ENCODE measurements around the gene HS6ST2.

Gene HS6ST2

DNA sequence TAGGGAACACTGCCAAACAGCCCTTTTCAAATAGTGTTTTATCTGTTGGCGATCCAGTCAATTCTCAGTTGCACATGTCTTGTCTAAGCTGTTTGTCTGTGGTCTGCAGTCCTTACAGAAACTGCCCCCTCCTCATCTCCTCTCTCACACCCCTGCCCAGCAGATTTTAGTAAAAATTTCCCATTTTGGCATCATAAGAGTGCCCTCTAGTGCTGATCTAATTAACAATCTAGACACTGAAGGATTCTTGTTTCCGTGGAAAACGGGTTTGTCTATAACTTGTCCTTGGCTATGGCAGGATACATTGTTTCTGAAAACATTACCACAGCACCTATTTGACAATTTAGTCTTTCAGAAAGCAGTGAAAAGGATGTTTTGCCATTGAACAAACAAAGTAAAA is 242.4 kb downstream of the HS6ST2 start:
- H3F3A ChIP-seq (ENCODE audit: insufficient read depth, low read length), result no peaks in the 10 kb centered on the region
- no peaks in the 10 kb centered on the region for H3K27me3 ChIP-seq (replicated peaks; ENCODE audit: insufficient read depth, low read length)
- H2AFZ ChIP-seq (ENCODE audit: low read length), result no peak overlapping the region
- no peaks in the 10 kb centered on the region for H4K20me1 ChIP-seq (ENCODE audit: insufficient read depth, low read length)
- DNase-seq, result no peak
- H3K9me2 ChIP-seq (replicated peaks; ENCODE audit: insufficient read depth, low read length), result no peaks in the 10 kb centered on the region
- H3K27ac ChIP-seq (ENCODE audit: low read length), result no peak overlapping the region
- no peak overlapping the region for H3K4me3 ChIP-seq (ENCODE audit: low read length)
- no peak for TF ChIP-seq EZH2 (optimal IDR thresholded peaks at IDR 0.05; ENCODE audit: low read depth, low read length)
- TF ChIP-seq, protein P1, sequence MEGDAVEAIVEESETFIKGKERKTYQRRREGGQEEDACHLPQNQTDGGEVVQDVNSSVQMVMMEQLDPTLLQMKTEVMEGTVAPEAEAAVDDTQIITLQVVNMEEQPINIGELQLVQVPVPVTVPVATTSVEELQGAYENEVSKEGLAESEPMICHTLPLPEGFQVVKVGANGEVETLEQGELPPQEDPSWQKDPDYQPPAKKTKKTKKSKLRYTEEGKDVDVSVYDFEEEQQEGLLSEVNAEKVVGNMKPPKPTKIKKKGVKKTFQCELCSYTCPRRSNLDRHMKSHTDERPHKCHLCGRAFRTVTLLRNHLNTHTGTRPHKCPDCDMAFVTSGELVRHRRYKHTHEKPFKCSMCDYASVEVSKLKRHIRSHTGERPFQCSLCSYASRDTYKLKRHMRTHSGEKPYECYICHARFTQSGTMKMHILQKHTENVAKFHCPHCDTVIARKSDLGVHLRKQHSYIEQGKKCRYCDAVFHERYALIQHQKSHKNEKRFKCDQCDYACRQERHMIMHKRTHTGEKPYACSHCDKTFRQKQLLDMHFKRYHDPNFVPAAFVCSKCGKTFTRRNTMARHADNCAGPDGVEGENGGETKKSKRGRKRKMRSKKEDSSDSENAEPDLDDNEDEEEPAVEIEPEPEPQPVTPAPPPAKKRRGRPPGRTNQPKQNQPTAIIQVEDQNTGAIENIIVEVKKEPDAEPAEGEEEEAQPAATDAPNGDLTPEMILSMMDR (IDR thresholded peaks at IDR 0.05; ENCODE audit: low read length), result peak; percentile 40
- H3K4me1 ChIP-seq (ENCODE audit: low read length), result peaks cover 4% of the 10 kb centered on the region
- no peaks in the 10 kb centered on the region for H3K9me3 ChIP-seq (replicated peaks; ENCODE audit: insufficient read depth, low read length)
- no peak overlapping the region for H3K4me2 ChIP-seq (ENCODE audit: low read depth, low read length)
- H3K9ac ChIP-seq (ENCODE audit: low read length), result no peak overlapping the region
- no peaks in the 10 kb centered on the region for H3K79me2 ChIP-seq (ENCODE audit: low read length)
- no peaks in the 10 kb centered on the region for H3K36me3 ChIP-seq (replicated peaks; ENCODE audit: insufficient read depth, low read length)

DNA sequence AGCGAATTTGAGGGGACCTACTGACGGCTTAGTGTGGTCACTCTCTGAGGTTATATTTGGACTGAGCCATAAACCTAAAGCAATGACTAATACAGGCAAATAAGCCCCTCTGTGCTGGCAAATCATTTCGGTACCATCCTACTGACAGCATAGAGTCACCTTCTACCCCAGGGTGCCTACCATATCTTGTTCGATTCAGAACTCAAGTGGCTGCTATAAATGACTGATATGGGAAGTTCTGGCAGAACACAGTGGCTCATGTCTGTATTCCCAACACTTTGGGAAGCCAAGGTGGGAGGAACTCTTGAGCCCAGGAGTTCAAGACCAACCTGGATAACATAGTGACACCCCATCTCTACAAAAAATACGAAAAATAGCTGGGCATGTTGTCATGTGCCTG is 243.5 kb downstream of the HS6ST2 start:
- no peak overlapping the region for H3K4me2 ChIP-seq (ENCODE audit: low read depth, low read length)
- no peak overlapping the region for H3K9ac ChIP-seq (ENCODE audit: low read length)
- H3F3A ChIP-seq (ENCODE audit: insufficient read depth, low read length), result no peaks in the 10 kb centered on the region
- H3K36me3 ChIP-seq (replicated peaks; ENCODE audit: insufficient read depth, low read length), result no peaks in the 10 kb centered on the region
- H2AFZ ChIP-seq (ENCODE audit: low read length), result no peak overlapping the region
- no peaks in the 10 kb centered on the region for H3K9me3 ChIP-seq (replicated peaks; ENCODE audit: insufficient read depth, low read length)
- TF ChIP-seq, protein P1 (IDR thresholded peaks at IDR 0.05; ENCODE audit: low read length), result no peak
- H3K27me3 ChIP-seq (replicated peaks; ENCODE audit: insufficient read depth, low read length), result no peaks in the 10 kb centered on the region
- H3K4me3 ChIP-seq (ENCODE audit: low read length), result no peak overlapping the region
- no peaks in the 10 kb centered on the region for H4K20me1 ChIP-seq (ENCODE audit: insufficient read depth, low read length)
- peaks cover 11% of the 10 kb centered on the region for H3K4me1 ChIP-seq (ENCODE audit: low read length)
- DNase-seq, result no peak
- H3K27ac ChIP-seq (ENCODE audit: low read length), result no peak overlapping the region
- no peaks in the 10 kb centered on the region for H3K9me2 ChIP-seq (replicated peaks; ENCODE audit: insufficient read depth, low read length)
- no peaks in the 10 kb centered on the region for H3K79me2 ChIP-seq (ENCODE audit: low read length)

- Histone ChIP-seq H3K79me2 (ENCODE audit: low read length) (no peaks in the 10 kb centered on the region), H3K9me3 (replicated peaks; ENCODE audit: insufficient read depth, low read length) (no peaks in the 10 kb centered on the region), H3K27ac (ENCODE audit: low read length) (no peak overlapping the region), H3K27me3 (replicated peaks; ENCODE audit: insufficient read depth, low read length) (no peaks in the 10 kb centered on the region), H4K20me1 (ENCODE audit: insufficient read depth, low read length) (no peaks in the 10 kb centered on the region), H3F3A (ENCODE audit: insufficient read depth, low read length) (no peaks in the 10 kb centered on the region), H3K9me2 (replicated peaks; ENCODE audit: insufficient read depth, low read length) (no peaks in the 10 kb centered on the region), H3K4me2 (ENCODE audit: low read depth, low read length) (no peak overlapping the region), H3K9ac (ENCODE audit: low read length) (no peak overlapping the region), H3K36me3 (replicated peaks; ENCODE audit: insufficient read depth, low read length) (no peaks in the 10 kb centered on the region), H3K4me3 (ENCODE audit: low read length) (no peak overlapping the region), H3K4me1 (ENCODE audit: low read length) (peaks cover 11% of the 10 kb centered on the region), H2AFZ (ENCODE audit: low read length) (no peak overlapping the region)
- TF ChIP-seq, protein P1 (IDR thresholded peaks at IDR 0.05; ENCODE audit: low read length), result no peak
- TF ChIP-seq EZH2 (optimal IDR thresholded peaks at IDR 0.05; ENCODE audit: low read depth, low read length) (no peak), EZH2phosphoT487 (IDR thresholded peaks at IDR 0.05; ENCODE audit: low read length) (no peak)
- no peak for DNase-seq
Observed at GRCh38 chrX:132712350-132712749, 246.1 kb downstream of the HS6ST2 start.

Measured in MM.1S (cell line).